Measurements from ENCODE around the gene SIGLEC15. TPM values are rescaled to one million over a fixed set of nuclear protein-coding genes. Genes with fewer than 3 reads are reported as not detected.

Gene SIGLEC15
- total RNA-seq, 4 donors from 2014 or later: 0.16 to 1.4 (median 0.71) TPM

DNA sequence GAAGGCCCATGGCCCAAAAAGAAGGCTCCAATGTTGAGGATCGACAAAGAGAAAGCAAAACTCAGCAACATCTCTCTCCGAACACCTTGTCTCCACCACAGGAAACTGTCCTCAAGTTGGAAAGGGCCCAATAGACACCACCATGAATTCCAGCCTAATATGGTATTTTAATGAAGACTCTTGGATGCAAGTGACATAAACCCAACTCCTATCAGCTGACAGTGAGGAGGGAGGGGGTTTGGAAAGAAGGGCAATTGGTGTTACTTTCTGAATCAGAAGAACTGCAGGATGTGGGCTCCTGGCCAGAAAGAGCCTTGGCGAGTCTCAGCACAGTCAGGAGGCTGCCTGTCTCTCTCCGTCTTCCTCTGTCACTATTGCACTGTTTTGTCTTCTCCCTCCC is 40.3 kb upstream of the SIGLEC15 start:
- TF ChIP-seq, protein P1, sequence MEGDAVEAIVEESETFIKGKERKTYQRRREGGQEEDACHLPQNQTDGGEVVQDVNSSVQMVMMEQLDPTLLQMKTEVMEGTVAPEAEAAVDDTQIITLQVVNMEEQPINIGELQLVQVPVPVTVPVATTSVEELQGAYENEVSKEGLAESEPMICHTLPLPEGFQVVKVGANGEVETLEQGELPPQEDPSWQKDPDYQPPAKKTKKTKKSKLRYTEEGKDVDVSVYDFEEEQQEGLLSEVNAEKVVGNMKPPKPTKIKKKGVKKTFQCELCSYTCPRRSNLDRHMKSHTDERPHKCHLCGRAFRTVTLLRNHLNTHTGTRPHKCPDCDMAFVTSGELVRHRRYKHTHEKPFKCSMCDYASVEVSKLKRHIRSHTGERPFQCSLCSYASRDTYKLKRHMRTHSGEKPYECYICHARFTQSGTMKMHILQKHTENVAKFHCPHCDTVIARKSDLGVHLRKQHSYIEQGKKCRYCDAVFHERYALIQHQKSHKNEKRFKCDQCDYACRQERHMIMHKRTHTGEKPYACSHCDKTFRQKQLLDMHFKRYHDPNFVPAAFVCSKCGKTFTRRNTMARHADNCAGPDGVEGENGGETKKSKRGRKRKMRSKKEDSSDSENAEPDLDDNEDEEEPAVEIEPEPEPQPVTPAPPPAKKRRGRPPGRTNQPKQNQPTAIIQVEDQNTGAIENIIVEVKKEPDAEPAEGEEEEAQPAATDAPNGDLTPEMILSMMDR (IDR thresholded peaks at IDR 0.05; ENCODE audit: low read depth): no peak

DNA sequence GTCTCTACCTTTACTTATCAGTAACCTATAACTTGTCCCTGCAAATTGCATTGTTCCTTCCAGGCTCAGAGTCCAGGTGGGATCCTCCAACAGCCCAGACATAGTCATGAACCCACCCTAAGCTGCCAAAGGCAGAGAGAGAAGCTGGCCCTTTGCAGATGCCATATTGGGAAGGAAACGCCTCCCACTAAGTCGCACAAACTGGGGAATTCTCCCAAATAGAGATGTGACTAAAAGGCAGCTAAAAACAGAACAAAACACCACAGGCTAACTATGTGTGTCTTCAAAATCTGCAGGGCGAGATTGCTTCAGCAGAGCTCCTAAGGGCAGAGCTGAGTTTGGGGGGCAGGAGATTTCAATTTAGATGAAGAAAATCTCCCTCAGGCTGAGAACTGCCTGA is 38.5 kb upstream of the SIGLEC15 start:
- TF ChIP-seq, protein P1 (IDR thresholded peaks at IDR 0.05; ENCODE audit: low read depth): no peak

DNA sequence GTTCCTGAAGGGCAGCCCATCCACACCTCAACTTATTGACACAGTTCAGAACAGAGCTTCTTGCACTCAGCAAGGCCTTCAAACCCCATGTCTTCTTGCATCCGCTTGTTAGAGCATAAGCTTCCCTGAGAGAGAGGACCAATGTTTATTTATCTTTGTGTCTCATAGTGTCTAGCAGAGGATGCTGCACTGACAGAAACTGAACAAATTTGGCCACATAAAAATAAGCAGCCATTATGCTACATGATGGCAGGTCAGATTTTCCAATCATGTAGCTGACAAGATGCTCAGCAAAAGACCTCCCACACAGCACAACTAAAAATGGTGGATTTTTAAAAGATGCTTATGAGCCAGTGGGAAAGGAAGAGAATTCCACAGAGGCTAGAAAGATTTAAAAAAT is 38.1 kb upstream of the SIGLEC15 start:
- TF ChIP-seq, protein P1 (IDR thresholded peaks at IDR 0.05; ENCODE audit: low read depth): no peak

DNA sequence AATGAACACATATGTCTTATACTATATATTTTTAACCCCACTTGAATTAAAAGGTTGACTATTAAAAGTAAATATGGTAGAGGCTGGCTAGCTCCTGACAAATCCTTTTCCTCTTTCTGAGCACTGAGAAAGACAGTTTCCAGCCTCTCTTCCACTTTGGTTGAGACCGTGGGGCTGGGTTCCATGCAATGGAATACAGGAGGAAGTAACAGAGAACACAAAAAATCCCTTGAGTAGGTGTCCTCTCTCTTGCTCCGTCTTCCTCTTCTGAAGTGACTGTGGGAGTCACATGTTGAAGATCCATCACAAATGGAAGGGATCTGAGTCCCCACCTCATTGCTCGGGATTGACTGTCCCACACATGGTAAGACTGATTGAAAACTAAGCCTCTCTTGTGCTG is 36.6 kb upstream of the SIGLEC15 start:
- TF ChIP-seq, protein P1 (IDR thresholded peaks at IDR 0.05; ENCODE audit: low read depth): no peak

DNA sequence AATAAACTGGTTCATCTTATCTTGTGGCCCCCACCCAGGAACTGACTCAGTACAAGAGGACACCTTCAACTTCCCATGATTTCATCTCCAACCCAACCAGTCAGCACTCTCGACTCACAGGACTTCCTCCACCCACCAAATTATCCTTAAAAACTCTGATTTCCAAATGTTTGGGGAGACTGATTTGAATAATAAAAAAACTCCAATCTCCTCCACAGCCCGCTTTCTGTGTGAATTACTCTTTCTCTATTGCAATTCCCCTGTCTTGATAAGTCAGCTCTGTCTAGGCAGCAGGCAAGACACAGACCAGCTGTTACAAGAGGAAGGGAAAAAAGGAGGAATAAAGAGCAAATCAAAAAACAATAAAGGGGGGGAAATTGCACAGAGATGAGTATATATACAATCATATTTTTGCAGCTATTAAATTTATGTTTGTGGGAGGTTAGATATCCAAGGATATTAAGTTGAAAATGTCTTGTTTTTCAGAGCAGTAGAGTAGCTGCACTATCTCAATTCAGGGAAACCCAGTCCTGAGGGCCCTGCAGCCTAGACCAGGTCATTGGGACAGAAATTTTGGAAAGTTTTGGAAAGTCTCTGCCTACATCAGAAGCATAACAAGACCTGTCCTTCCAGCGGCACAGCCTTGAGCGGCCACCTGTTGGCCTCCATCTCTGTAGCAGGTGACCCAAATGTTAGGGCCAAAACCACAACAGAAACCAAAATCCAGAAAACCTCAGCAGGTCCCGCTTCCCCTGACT is 32.8 kb upstream of the SIGLEC15 start:
- TF ChIP-seq, protein P1 (IDR thresholded peaks at IDR 0.05; ENCODE audit: low read depth): no peak

GRCh38 chr18:45793264-45793965 is 32.1 kb upstream of the SIGLEC15 start:
- TF ChIP-seq, protein P1 (IDR thresholded peaks at IDR 0.05; ENCODE audit: low read depth): no peak

- TF ChIP-seq, protein P1 (IDR thresholded peaks at IDR 0.05; ENCODE audit: low read depth): no peak
Measured at GRCh38 chr18:45801416-45802004, 24.0 kb upstream of the SIGLEC15 start.

All from subcutaneous adipose tissue (tissue), 4 donors.